Lung (tissue), 12 donors: ENCODE data around the gene JAML. TPM values are rescaled to one million over a fixed set of nuclear protein-coding genes. Genes with fewer than 3 reads are reported as not detected.
A peak's percentile ranks its signal among the peaks of the same experiment; 100 is the strongest.

ENCODE experiments used
- ATAC-seq: fragments of 200-7000 bp; cut with Tn5 transposase; one replicate; pipeline ENCODE4 v1.9.1; 2020; ENCODE audit warnings: moderate number of reproducible peaks; ENCODE audit not compliant: insufficient read depth, low FRiP score
- DNase-seq, 3 donors: peaks; one replicate each; pipeline ENCODE4 v3.0.0-alpha.2; 2013 to 2017
- H3K27ac ChIP-seq, 2 donors: one replicate each; pipeline ENCODE4 v1.5.1; 2013; ENCODE audit warnings: mild to moderate bottlenecking in 2 of 2, moderate library complexity in 2 of 2, control low read depth in 1 of 2, inconsistent platforms in 1 of 2, low read depth in 1 of 2, low read length in 1 of 2
- H3K27me3 ChIP-seq, 3 donors: one replicate each; pipeline ENCODE4 v1.5.1; 2013; ENCODE audit warnings: low read length in 2 of 3; ENCODE audit not compliant: control insufficient read depth in 3 of 3, insufficient read depth in 3 of 3
- H3K36me3 ChIP-seq, 4 donors: one replicate each; pipeline ENCODE4 v1.5.1; 2013; ENCODE audit warnings: low read length in 4 of 4, mild to moderate bottlenecking in 1 of 4, moderate library complexity in 1 of 4; ENCODE audit not compliant: control insufficient read depth in 4 of 4, insufficient read depth in 4 of 4
- H3K4me1 ChIP-seq, 5 donors: one replicate each; pipeline ENCODE4 v1.5.1; 2013; ENCODE audit warnings: low read length in 5 of 5, mild to moderate bottlenecking in 2 of 5, moderate library complexity in 1 of 5; ENCODE audit not compliant: control insufficient read depth in 5 of 5, insufficient read depth in 5 of 5
- H3K4me3 ChIP-seq: one replicate; pipeline ENCODE4 v1.5.1; 2013; ENCODE audit warnings: mild to moderate bottlenecking, control low read depth, moderate library complexity
- H3K9ac ChIP-seq, 2 donors: one replicate each; pipeline ENCODE4 v1.5.1; 2013; ENCODE audit warnings: low read length in 2 of 2, control low read depth in 1 of 2; ENCODE audit not compliant: insufficient read depth in 1 of 2
- H3K9me3 ChIP-seq, 4 donors: one replicate each; pipeline ENCODE4 v1.5.1; 2013; ENCODE audit warnings: low read length in 3 of 4, mild to moderate bottlenecking in 1 of 4, moderate library complexity in 1 of 4; ENCODE audit not compliant: control insufficient read depth in 4 of 4, insufficient read depth in 3 of 4
- WGBS, 2 donors: extraction: QIAGEN DNeasy Blood & Tissue Kit; methylation state at CpG; one replicate each; pipeline ENCODE4 v1.1.7; 2013; 5-methylcytosine and 5-hydroxymethylcytosine counted together
- polyA plus RNA-seq, 2 donors: library from polyadenylated mRNA; stranded (reverse); fragments of 200-250 nt; gene quantifications; one replicate each; pipeline ENCODE4 v1.2.1, GENCODE V29; 2013
- total RNA-seq, 2 donors: library from RNA; depleted of rRNA in 1 of 2; stranded (reverse); fragments of >200 nt in 1 of 2; gene quantifications; one replicate each; pipeline ENCODE4 v1.2.1, GENCODE V29; 2014 to 2021
- TF ChIP-seq, protein P1 (sequence below): IDR thresholded peaks from 2 replicates; pipeline ENCODE4 v1.5.1; 2012; ENCODE audit warnings: mild to moderate bottlenecking; ENCODE audit errors: control extremely low read depth, extremely low read depth
- donor health status: control.
- donor health status: control.
- donor health status: Bipolar disorder and iron deficiency.
- donor health status: healthy.
- donor health status: DM: yes; HTN: yes; CAD: no.

JAML gene
- total and polyA plus RNA-seq, 4 donors = 29.3 to 49.1 (median 35.4) TPM

DNA sequence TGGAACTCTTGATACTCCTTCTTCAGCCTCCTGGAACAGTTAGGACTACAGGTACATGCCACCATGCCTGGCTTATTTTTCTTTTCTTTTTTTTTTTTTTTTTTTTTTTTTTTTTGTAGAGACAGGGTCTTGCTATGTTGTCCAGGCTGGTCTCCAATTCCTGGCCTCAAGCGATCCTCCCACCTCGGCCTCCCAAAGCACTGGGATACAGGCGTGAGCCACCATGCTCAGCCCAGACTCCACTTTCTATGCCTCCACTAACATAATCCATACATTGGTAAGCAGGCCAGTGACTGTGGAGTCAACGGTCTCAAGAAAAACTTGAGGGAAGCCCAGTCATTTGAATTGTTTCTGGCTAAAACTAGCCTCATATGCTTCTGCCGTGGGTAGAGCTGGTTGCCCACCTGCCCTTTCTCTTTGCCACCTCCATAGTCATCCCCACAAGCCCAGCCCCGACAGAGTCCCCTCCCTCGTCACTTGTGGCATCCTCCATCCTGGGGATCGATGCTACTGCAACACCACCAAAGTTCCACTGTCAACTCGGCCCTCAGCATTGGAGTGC lies 50.7 kb downstream of the JAML start:
- no peak overlapping the region for H3K4me3 ChIP-seq
- H3K36me3 ChIP-seq = no peaks in the 10 kb centered on the region
- H3K4me1 ChIP-seq = peaks cover 0 to 26% (median 6%) of the 10 kb centered on the region in 5 donors
- no peaks in the 10 kb centered on the region for H3K9me3 ChIP-seq
- DNase-seq = no peak
- TF ChIP-seq, protein P1, sequence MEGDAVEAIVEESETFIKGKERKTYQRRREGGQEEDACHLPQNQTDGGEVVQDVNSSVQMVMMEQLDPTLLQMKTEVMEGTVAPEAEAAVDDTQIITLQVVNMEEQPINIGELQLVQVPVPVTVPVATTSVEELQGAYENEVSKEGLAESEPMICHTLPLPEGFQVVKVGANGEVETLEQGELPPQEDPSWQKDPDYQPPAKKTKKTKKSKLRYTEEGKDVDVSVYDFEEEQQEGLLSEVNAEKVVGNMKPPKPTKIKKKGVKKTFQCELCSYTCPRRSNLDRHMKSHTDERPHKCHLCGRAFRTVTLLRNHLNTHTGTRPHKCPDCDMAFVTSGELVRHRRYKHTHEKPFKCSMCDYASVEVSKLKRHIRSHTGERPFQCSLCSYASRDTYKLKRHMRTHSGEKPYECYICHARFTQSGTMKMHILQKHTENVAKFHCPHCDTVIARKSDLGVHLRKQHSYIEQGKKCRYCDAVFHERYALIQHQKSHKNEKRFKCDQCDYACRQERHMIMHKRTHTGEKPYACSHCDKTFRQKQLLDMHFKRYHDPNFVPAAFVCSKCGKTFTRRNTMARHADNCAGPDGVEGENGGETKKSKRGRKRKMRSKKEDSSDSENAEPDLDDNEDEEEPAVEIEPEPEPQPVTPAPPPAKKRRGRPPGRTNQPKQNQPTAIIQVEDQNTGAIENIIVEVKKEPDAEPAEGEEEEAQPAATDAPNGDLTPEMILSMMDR = no peak
- H3K27me3 ChIP-seq = no peaks in the 10 kb centered on the region
- peak overlapping the region in 1 of 2 donors; percentile 92 for H3K27ac ChIP-seq
- H3K9ac ChIP-seq = no peak overlapping the region
- WGBS, 2 donors = 90 to 94% methylated on average over 9 of the region's 9 CpGs
- ATAC-seq = no peak

- Histone ChIP-seq H3K4me1 (peaks cover 0 to 26% (median 6%) of the 10 kb centered on the region in 5 donors), H3K9me3 (no peaks in the 10 kb centered on the region), H3K27me3 (no peaks in the 10 kb centered on the region), H3K36me3 (no peaks in the 10 kb centered on the region), H3K9ac (no peak overlapping the region), H3K4me3 (no peak overlapping the region), H3K27ac (no peak overlapping the region)
- TF ChIP-seq, protein P1 = no peak
- ATAC-seq (no peak), DNase-seq (no peak)
- 91 to 92% methylated on average over 9 of the region's 9 CpGs for WGBS, 2 donors
These were observed 52.5 kb downstream of the JAML start for GRCh38 chr11:118172356-118172755.

DNA sequence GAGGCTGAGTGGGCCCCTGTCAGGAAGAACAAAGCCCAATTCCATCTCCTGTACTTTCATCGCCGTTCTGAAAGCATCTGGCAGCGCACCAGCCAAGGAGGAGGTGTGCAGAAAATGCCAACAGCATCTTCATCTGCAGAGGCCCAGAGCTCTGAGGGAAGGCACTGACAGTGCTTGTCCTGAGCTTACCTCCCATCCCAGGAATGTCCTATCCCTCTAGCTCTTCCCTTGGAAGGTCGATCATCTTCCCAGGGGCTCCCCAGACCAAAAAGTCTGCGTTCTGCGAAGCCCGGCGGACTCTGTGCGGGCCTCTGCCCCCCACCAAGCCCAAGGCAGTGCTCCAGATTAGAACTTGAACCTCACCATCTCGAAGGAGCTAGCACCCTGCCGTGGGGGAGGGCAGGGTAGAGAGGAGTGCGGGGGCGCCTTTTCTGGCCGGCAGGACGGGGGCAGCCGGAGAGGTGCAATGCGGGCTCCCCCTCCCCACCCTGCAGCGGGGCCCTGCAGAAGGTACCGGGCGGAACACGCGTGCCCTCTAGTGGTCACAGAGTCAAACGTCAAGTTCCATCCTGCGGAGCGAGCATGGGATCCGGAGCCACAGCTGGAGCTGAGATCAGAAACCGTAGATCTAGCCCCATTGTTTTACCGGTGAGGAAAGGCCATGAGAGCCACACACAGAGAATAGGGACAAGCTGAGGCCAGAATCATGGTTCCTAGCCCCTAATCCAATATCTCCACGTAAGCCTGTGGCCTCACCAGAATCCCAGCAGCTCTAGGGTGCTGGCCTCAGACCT lies 53.3 kb downstream of the JAML start:
- Histone ChIP-seq H3K27me3 (no peaks in the 10 kb centered on the region), H3K4me1 (peaks cover 0 to 26% (median 6%) of the 10 kb centered on the region in 5 donors), H3K9ac (peak overlapping the region in 1 of 2 donors; percentile 48), H3K9me3 (no peaks in the 10 kb centered on the region), H3K4me3 (no peak overlapping the region), H3K36me3 (no peaks in the 10 kb centered on the region), H3K27ac (no peak overlapping the region)
- no peak for ATAC-seq
- WGBS, 2 donors = 10 to 13% methylated on average over 27 to 29 of the region's 29 CpGs
- peak; percentile 80 to 84 (median 80) for DNase-seq
- TF ChIP-seq, protein P1 = peak; percentile 85
